ENCODE measurements around the gene MFSD12.

- TF ChIP-seq MAFK (IDR thresholded peaks at IDR 0.05; ENCODE audit: low read depth, low read length) (no peak), E2F6 (IDR thresholded peaks at IDR 0.05) (no peak), BCL11A (IDR thresholded peaks at IDR 0.05; ENCODE audit: low read depth in 2 of 2, low read length in 2 of 2) (no peak), POLR2AphosphoS5 (IDR thresholded peaks at IDR 0.05; ENCODE audit: low read depth, low read length) (no peak), CEBPB (IDR thresholded peaks at IDR 0.05; ENCODE audit: low read depth, low read length) (no peak), TAF1 (IDR thresholded peaks at IDR 0.05; ENCODE audit: low read depth, low read length) (no peak), SRF (IDR thresholded peaks at IDR 0.05; ENCODE audit: low read depth, low read length) (no peak), SIN3A (conservative IDR thresholded peaks at IDR 0.05 in 1 of 2, IDR thresholded peaks at IDR 0.05 in 1 of 2; ENCODE audit: low read depth in 1 of 2, low read length in 2 of 2) (no peak), EZH2 (IDR thresholded peaks at IDR 0.05; ENCODE audit: low read depth, low read length, severe bottlenecking) (no peak), PHF8 (conservative IDR thresholded peaks at IDR 0.05; ENCODE audit: low read depth, low read length) (no peak), POLR2A (IDR thresholded peaks at IDR 0.05; ENCODE audit: control extremely low read depth in 1 of 2, low read depth in 2 of 2, low read length in 2 of 2) (no peak), BACH1 (IDR thresholded peaks at IDR 0.05; ENCODE audit: low read length) (no peak), TAF7 (optimal IDR thresholded peaks at IDR 0.05; ENCODE audit: borderline replicate concordance, low read depth, low read length) (no peak)
- TF ChIP-seq, protein P1, sequence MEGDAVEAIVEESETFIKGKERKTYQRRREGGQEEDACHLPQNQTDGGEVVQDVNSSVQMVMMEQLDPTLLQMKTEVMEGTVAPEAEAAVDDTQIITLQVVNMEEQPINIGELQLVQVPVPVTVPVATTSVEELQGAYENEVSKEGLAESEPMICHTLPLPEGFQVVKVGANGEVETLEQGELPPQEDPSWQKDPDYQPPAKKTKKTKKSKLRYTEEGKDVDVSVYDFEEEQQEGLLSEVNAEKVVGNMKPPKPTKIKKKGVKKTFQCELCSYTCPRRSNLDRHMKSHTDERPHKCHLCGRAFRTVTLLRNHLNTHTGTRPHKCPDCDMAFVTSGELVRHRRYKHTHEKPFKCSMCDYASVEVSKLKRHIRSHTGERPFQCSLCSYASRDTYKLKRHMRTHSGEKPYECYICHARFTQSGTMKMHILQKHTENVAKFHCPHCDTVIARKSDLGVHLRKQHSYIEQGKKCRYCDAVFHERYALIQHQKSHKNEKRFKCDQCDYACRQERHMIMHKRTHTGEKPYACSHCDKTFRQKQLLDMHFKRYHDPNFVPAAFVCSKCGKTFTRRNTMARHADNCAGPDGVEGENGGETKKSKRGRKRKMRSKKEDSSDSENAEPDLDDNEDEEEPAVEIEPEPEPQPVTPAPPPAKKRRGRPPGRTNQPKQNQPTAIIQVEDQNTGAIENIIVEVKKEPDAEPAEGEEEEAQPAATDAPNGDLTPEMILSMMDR (IDR thresholded peaks at IDR 0.05; ENCODE audit: control extremely low read depth in 1 of 3, insufficient read depth in 1 of 3, low read depth in 1 of 3, low read length in 3 of 3): no peak
Observed at GRCh38 chr19:3516675-3517207, 40.6 kb downstream of the MFSD12 start.

Measured in H1 (cell line).